NB4 (cell line): Measurements from ENCODE around the gene DUSP28.
A peak's percentile ranks its signal among the peaks of the same experiment; 100 is the strongest.

ENCODE experiments used
- DNase-seq: peaks from one replicate; pipeline ENCODE4 v3.0.0; 2010; ENCODE audit warnings: low read depth
- H3K4me3 ChIP-seq: one replicate; pipeline ENCODE4 v1.5.1; 2011; ENCODE audit warnings: mild to moderate bottlenecking, low read depth, low read length, moderate library complexity
- CTCF ChIP-seq: IDR thresholded peaks from one replicate; pipeline ENCODE4 v1.5.1; 2012; ENCODE audit warnings: low read depth, low read length
- MAX ChIP-seq: IDR thresholded peaks from 2 replicates; pipeline ENCODE4 v1.6.1; 2011; ENCODE audit warnings: low read depth, low read length
- MYC ChIP-seq: IDR thresholded peaks from 2 replicates; pipeline ENCODE4 v1.6.1; 2011; ENCODE audit warnings: low read depth, low read length
- POLR2A ChIP-seq: IDR thresholded peaks from 2 replicates; pipeline ENCODE4 v1.6.1; 2011; ENCODE audit warnings: mild to moderate bottlenecking; ENCODE audit not compliant: insufficient read length; ENCODE audit errors: extremely low read depth

DUSP28 gene

GRCh38 chr2:240566203-240567136 is 6.3 kb downstream of the DUSP28 start:
- TF ChIP-seq MYC, result no peak
- peak; percentile 70 for TF ChIP-seq CTCF
- peak overlapping the region; percentile 38 for H3K4me3 ChIP-seq

GRCh38 chr2:240567137-240567871 is 7.1 kb downstream of the DUSP28 start:
- DNase-seq, result peak; percentile 46
- peak overlapping the region; percentile 49 for H3K4me3 ChIP-seq
- TF ChIP-seq MAX (no peak), POLR2A (no peak), CTCF (peak; percentile 1)

More at GRCh38 chr2:240566203-240567136, 6.3 kb downstream of the DUSP28 start:
- peak; percentile 93 for DNase-seq

GRCh38 chr2:240567872-240568677 is 7.9 kb downstream of the DUSP28 start, which contains the start of gene RNPEPL1:
TSS of gene RNPEPL1 (plus strand) at chr2:240568484. CDS start at chr2:240568587, 103 bp downstream.
- peak within 1 kb of the TSS; percentile 49 for H3K4me3 ChIP-seq
- peak; percentile 60 for DNase-seq
- no peak for TF ChIP-seq POLR2A
- peak; percentile 68 for TF ChIP-seq MAX

- TF ChIP-seq MYC (no peak), MAX (no peak), CTCF (no peak), POLR2A (no peak)
- DNase-seq, result peak; percentile 73
- H3K4me3 ChIP-seq, result peak overlapping the region; percentile 42
Measured at GRCh38 chr2:240568678-240569522, 8.7 kb downstream of the DUSP28 start.

- H3K4me3 ChIP-seq, result no peak overlapping the region
- no peak for DNase-seq
- no peak for TF ChIP-seq CTCF
- TF ChIP-seq POLR2A, result no peak
Measured at GRCh38 chr2:240569523-240569997, 9.4 kb downstream of the DUSP28 start.
